Natural killer cell (primary cell): Measurements from ENCODE around the gene CLIP2. TPM values are rescaled to one million over a fixed set of nuclear protein-coding genes. Genes with fewer than 3 reads are reported as not detected.

Experiments
- ATAC-seq, 3 donors: fragments of 150-1000 bp in 2 of 3; fragments of 200-7000 bp in 1 of 3; cut with Tn5 transposase; 1 replicate in 1 of 3; 2 replicates in 2 of 3; pipeline ENCODE4 v1.10.0; 2021; ENCODE audit warnings: mild to moderate bottlenecking in 2 of 3, moderate library complexity in 2 of 3
- DNase-seq, 2 donors: peaks; one replicate each; pipeline versions ENCODE4 v3.0.0 to v3.0.0-alpha.2; 2013 to 2021; ENCODE audit warnings: mixed read lengths in 1 of 2
- H3K27ac ChIP-seq: one replicate; pipeline ENCODE4 v1.5.1; 2013; ENCODE audit warnings: mild to moderate bottlenecking, low read length
- H3K27me3 ChIP-seq: one replicate; pipeline ENCODE4 v1.6.1; 2013; ENCODE audit warnings: low read length; ENCODE audit not compliant: control insufficient read depth, insufficient read depth
- H3K36me3 ChIP-seq: one replicate; pipeline ENCODE4 v1.6.1; 2013; ENCODE audit warnings: low read length; ENCODE audit not compliant: control insufficient read depth, insufficient read depth
- H3K4me1 ChIP-seq: one replicate; pipeline ENCODE4 v1.6.1; 2013; ENCODE audit warnings: low read length; ENCODE audit not compliant: control insufficient read depth, insufficient read depth
- H3K4me3 ChIP-seq: one replicate; pipeline ENCODE4 v1.5.1; 2013; ENCODE audit warnings: low read length
- H3K9me3 ChIP-seq: one replicate; pipeline ENCODE4 v1.6.1; 2013; ENCODE audit warnings: low read length; ENCODE audit not compliant: control insufficient read depth, insufficient read depth
- H3K27ac Mint-ChIP-seq, 2 donors: one replicate each; pipeline ENCODE4 v1.8.0; 2022; ENCODE audit warnings: mild to moderate bottlenecking in 2 of 2, mixed read lengths in 2 of 2, moderate library complexity in 1 of 2
- H3K27me3 Mint-ChIP-seq, 2 donors: one replicate each; pipeline ENCODE4 v1.8.0; 2022; ENCODE audit warnings: low read depth in 2 of 2, mixed read lengths in 2 of 2
- H3K36me3 Mint-ChIP-seq: one replicate; pipeline ENCODE4 v1.8.0; 2022; ENCODE audit warnings: mixed read lengths
- H3K4me1 Mint-ChIP-seq, 2 donors: one replicate each; pipeline ENCODE4 v1.8.0; 2022; ENCODE audit warnings: mixed read lengths in 2 of 2
- H3K4me3 Mint-ChIP-seq: one replicate; pipeline ENCODE4 v1.8.0; 2022; ENCODE audit warnings: mild to moderate bottlenecking, moderate library complexity, mixed read lengths
- H3K9me3 Mint-ChIP-seq, 2 donors: one replicate each; pipeline ENCODE4 v1.8.0; 2022; ENCODE audit warnings: mixed read lengths in 2 of 2
- CTCF ChIP-seq: fragments of 200-600 bp; IDR thresholded peaks from one replicate; pipeline ENCODE4 v1.8.0; 2022; ENCODE audit warnings: antibody characterized with exemption
- WGBS: methylation state at CpG from one replicate; pipeline ENCODE4 v1.1.7; 2013; ENCODE audit warnings: missing lambda C conversion rate; ENCODE audit not compliant: insufficient coverage; 5-methylcytosine and 5-hydroxymethylcytosine counted together
- intact Hi-C: fragments of 100-400 bp; cut with micrococcal nuclease; formaldehyde crosslinking; loops from one replicate; pipeline ENCODE4 v1.14.2; 2022
- total RNA-seq, 4 donors: library from RNA; stranded (reverse); fragments of 120-200 nt in 1 of 4; gene quantifications; one replicate each; pipeline versions ENCODE4 v1.2.3 to v1.2.4, GENCODE V29; 2013 to 2022

The CLIP2 gene
- total RNA-seq, 3 donors from 2014 or later (not counting 1 experiment from before 2014, with no cell fraction given) = 8.5 to 14.7 (median 10.5) TPM

GRCh38 chr7:74454925-74455288 is 165.7 kb downstream of the CLIP2 start:
- 95% methylated on average over 11 of the region's 11 CpGs for WGBS
- peaks cover 16% of the 10 kb centered on the region for H3K4me1 ChIP-seq
- H3K36me3 ChIP-seq = no peaks in the 10 kb centered on the region
- intact Hi-C loops = no loop called here
- Mint-ChIP-seq H3K9me3 (no peaks in the 10 kb centered on the region), H3K27me3 (peaks cover 8 to 27% of the 10 kb centered on the region in 2 donors), H3K4me1 (peaks cover 7 to 8% of the 10 kb centered on the region in 2 donors), H3K36me3 (no peaks in the 10 kb centered on the region), H3K4me3 (peak overlapping the region; percentile 9), H3K27ac (no peak overlapping the region)
- no peak overlapping the region for H3K4me3 ChIP-seq
- DNase-seq (no peak), ATAC-seq (no peak)
- no peaks in the 10 kb centered on the region for H3K9me3 ChIP-seq
- H3K27ac ChIP-seq = no peak overlapping the region
- peaks cover 7% of the 10 kb centered on the region for H3K27me3 ChIP-seq
- no peak for TF ChIP-seq CTCF

GRCh38 chr7:74455291-74455804 is 166.1 kb downstream of the CLIP2 start:
- ATAC-seq (no peak), DNase-seq (no peak)
- no peaks in the 10 kb centered on the region for H3K9me3 ChIP-seq
- no peaks in the 10 kb centered on the region for H3K36me3 Mint-ChIP-seq
- H3K36me3 ChIP-seq = no peaks in the 10 kb centered on the region
- no peaks in the 10 kb centered on the region for H3K9me3 Mint-ChIP-seq
- H3K27ac ChIP-seq = no peak overlapping the region
- H3K4me1 Mint-ChIP-seq = peaks cover 7 to 8% of the 10 kb centered on the region in 2 donors
- intact Hi-C loops = no loop called here
- peak overlapping the region; percentile 9 for H3K4me3 Mint-ChIP-seq
- 87% methylated on average over 13 of the region's 13 CpGs for WGBS
- TF ChIP-seq CTCF = no peak
- peaks cover 7% of the 10 kb centered on the region for H3K27me3 ChIP-seq
- no peak overlapping the region for H3K4me3 ChIP-seq
- no peak overlapping the region for H3K27ac Mint-ChIP-seq
- peaks cover 16% of the 10 kb centered on the region for H3K4me1 ChIP-seq
- H3K27me3 Mint-ChIP-seq = peaks cover 8 to 27% of the 10 kb centered on the region in 2 donors

Other genes with a start within 250 kb of the CLIP2 start
- gene LIMK1, start 205.6 kb upstream of the CLIP2 start, total RNA-seq = 10 to 100 TPM; 54.0 to 66.0 (median 55.0) TPM
- gene EIF4H, start 115.1 kb upstream of the CLIP2 start, total RNA-seq = 100 to 1,000 TPM; 286 to 294 (median 294) TPM
- gene LAT2, start 79.4 kb upstream of the CLIP2 start, total RNA-seq = 100 to 1,000 TPM; 124 to 163 (median 145) TPM
- gene RFC2, start 35.0 kb upstream of the CLIP2 start, total RNA-seq = 10 to 100 TPM; 16.9 to 26.5 (median 20.5) TPM
- not detected for gene GTF2IRD1, start 164.5 kb downstream of the CLIP2 start, total RNA-seq